ENCODE measurements around the gene CLPTM1L. TPM values are rescaled to one million over a fixed set of nuclear protein-coding genes. Genes with fewer than 3 reads are reported as not detected.
"Not testable (repeated sequence)": the region's sequence is repeated elsewhere in the genome, so short reads cannot be mapped to it uniquely, and the experiment has no call there.

Gene CLPTM1L
- total and polyA plus RNA-seq, 10 donors: 39.7 to 118 (median 94.9) TPM

DNA sequence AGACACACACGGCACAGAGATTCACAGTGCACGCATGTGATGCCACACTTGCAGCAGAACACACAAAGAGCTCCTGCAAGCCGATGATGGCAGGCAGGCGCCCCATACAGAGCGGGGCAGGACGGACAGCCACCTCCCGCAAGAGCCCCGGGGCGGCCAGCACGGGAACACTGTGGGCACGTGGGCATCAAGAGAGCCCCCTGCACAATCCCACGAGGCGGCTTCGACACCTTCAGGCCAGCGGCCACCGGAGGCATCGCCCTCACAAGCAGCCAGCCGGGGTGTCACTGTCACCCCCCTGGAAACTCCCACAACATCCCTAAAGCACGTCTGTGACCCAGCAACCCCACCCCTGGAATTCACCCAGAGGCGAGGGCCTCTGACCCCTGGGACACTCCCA lies 68.0 kb downstream of the CLPTM1L start:
- no peak for DNase-seq
- H3K4me3 ChIP-seq: no peak overlapping the region
- no peaks in the 10 kb centered on the region for H3K4me1 ChIP-seq
- peaks cover 0 to 6% (median 0%) of the 10 kb centered on the region in 7 donors for H3K27me3 ChIP-seq (replicated peaks in 1 of 7)
- intact Hi-C loops (cut with DNase I; ENCODE audit: low total_unique reads): no loop called here
- TF ChIP-seq POLR2A (IDR thresholded peaks at IDR 0.05): no peak
- no peak for TF ChIP-seq POLR2AphosphoS5 (IDR thresholded peaks at IDR 0.05)
- TF ChIP-seq, protein P1, sequence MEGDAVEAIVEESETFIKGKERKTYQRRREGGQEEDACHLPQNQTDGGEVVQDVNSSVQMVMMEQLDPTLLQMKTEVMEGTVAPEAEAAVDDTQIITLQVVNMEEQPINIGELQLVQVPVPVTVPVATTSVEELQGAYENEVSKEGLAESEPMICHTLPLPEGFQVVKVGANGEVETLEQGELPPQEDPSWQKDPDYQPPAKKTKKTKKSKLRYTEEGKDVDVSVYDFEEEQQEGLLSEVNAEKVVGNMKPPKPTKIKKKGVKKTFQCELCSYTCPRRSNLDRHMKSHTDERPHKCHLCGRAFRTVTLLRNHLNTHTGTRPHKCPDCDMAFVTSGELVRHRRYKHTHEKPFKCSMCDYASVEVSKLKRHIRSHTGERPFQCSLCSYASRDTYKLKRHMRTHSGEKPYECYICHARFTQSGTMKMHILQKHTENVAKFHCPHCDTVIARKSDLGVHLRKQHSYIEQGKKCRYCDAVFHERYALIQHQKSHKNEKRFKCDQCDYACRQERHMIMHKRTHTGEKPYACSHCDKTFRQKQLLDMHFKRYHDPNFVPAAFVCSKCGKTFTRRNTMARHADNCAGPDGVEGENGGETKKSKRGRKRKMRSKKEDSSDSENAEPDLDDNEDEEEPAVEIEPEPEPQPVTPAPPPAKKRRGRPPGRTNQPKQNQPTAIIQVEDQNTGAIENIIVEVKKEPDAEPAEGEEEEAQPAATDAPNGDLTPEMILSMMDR (IDR thresholded peaks at IDR 0.05 in 8 of 11, conservative IDR thresholded peaks at IDR 0.05 in 3 of 11): no peak
- H3K9me3 ChIP-seq: peaks cover 0 to 10% (median 5%) of the 10 kb centered on the region in 8 donors
- WGBS, 5 donors: 79 to 92% (median 87%) methylated on average over 6 to 20 of the region's 20 CpGs
- no peak overlapping the region for H3K27ac ChIP-seq
- H3K36me3 ChIP-seq: no peaks in the 10 kb centered on the region

DNA sequence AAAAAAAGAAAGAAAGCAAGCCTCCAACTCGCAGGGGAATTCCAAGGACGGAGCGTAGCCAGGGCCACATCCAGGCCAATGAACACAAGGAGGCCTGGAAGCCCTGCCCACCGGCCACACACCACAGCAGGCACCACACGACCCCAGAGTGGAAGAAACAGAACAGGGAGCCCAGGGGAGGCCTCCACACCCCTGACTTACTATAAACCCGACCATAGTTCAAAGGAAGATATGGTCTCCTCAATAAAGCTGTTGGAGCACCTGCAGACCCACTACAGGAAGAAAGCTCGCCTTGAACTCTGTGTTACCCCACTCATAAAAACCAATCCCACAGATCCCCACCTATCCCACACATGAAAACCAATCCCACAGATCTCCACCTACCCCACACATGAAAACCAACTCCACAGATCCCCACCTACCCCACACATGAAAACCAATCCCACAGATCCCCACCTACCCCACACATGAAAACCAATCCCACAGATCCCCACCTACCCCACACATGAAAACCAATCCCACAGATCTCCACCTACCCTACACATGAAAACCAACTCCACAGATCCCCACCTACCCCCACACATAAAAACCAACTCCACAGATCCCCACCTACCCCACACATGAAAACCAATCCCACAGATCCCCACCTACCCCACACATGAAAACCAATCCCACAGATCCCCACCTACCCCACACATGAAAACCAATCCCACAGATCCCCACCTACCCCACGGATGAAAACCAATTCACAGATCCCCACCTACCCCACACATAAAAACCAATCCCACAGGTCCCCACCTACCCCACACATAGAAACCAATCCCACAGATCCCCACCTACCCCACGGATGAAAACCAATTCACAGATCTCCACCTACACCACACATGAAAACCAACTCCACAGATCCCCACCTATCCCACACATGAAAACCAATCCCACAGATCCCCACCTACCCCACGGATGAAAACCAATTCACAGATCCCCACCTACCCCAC lies 69.2 kb downstream of the CLPTM1L start:
- not testable (repeated sequence) for H3K36me3 ChIP-seq
- 76 to 82% (median 78%) methylated on average over 10 of the region's 10 CpGs for WGBS, 5 donors

DNA sequence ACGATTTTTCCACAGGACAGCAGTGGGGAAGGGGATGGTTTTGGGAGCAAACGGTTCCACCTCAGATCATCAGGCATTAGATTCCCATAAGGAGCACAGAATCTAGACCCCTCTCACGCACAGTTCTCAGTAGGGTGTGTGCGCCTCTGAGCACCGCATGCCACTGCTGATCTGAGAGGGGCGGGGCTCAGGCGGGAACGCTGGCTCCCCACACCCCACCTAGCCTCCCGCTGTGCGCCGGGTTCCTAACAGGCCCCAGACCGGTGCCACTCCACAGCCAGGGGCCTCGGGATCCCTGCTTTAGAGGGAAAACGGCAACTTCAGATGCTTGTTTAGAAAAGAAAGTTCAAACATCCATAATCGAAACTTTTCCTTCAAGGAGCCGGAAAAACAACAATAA lies 70.4 kb downstream of the CLPTM1L start:
- Histone ChIP-seq H3K27ac (no peak overlapping the region), H3K27me3 (replicated peaks in 1 of 7) (peaks cover 0 to 6% (median 0%) of the 10 kb centered on the region in 7 donors), H3K4me1 (no peaks in the 10 kb centered on the region), H3K4me3 (no peak overlapping the region), H3K36me3 (no peaks in the 10 kb centered on the region), H3K9me3 (peaks cover 0 to 10% (median 5%) of the 10 kb centered on the region in 8 donors)
- intact Hi-C loops (cut with DNase I; ENCODE audit: low total_unique reads): no loop called here
- 87 to 90% (median 89%) methylated on average over 16 of the region's 16 CpGs for WGBS, 5 donors
- no peak for TF ChIP-seq POLR2A (IDR thresholded peaks at IDR 0.05)
- no peak for TF ChIP-seq POLR2AphosphoS5 (IDR thresholded peaks at IDR 0.05)
- TF ChIP-seq, protein P1 (IDR thresholded peaks at IDR 0.05 in 8 of 11, conservative IDR thresholded peaks at IDR 0.05 in 3 of 11): no peak
- no peak for DNase-seq

More for the DNA sequence above, 69.2 kb downstream of the CLPTM1L start:
- peaks cover 0 to 10% (median 5%) of the 10 kb centered on the region in 8 donors for H3K9me3 ChIP-seq
- intact Hi-C loops (cut with DNase I; ENCODE audit: low total_unique reads); H3K4me3 ChIP-seq; DNase-seq; H3K27ac ChIP-seq; H3K27me3 ChIP-seq (replicated peaks in 1 of 7); H3K4me1 ChIP-seq: not testable (repeated sequence)

DNA sequence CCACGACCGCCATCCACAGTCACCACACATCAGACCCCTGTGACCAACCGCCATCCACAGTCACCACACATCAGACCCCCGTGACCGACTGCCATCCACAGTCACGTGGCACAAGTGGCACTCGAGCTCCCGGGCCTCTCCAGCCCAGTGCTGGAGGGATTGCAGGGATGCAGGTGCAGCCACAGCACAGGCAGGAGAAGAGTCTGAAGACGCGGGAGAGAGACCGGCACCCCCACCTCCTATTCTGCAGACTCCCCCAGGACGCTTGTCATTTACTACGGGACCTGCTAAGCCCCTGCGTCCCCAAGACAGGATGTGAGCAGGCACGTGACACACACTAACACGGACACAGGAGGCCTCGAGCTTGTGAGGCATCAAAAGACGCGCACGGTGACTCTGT lies 71.2 kb downstream of the CLPTM1L start:
- 92 to 97% (median 95%) methylated on average over 18 to 20 of the region's 20 CpGs for WGBS, 5 donors
- Histone ChIP-seq H3K27ac (no peak overlapping the region), H3K4me3 (no peak overlapping the region), H3K9me3 (peaks cover 0 to 8% (median 2%) of the 10 kb centered on the region in 8 donors), H3K36me3 (no peaks in the 10 kb centered on the region), H3K4me1 (no peaks in the 10 kb centered on the region), H3K27me3 (replicated peaks in 1 of 7) (peaks cover 0 to 6% (median 0%) of the 10 kb centered on the region in 7 donors)
- TF ChIP-seq POLR2A (IDR thresholded peaks at IDR 0.05) (no peak), POLR2AphosphoS5 (IDR thresholded peaks at IDR 0.05) (no peak)
- TF ChIP-seq, protein P1 (IDR thresholded peaks at IDR 0.05 in 8 of 11, conservative IDR thresholded peaks at IDR 0.05 in 3 of 11): no peak
- no peak for DNase-seq
- intact Hi-C loops (cut with DNase I; ENCODE audit: low total_unique reads): no loop called here
